Thyroid gland (tissue), 4 donors: ENCODE results near the gene MYADML2. TPM values are rescaled to one million over a fixed set of nuclear protein-coding genes. Genes with fewer than 3 reads are reported as not detected.

Source experiments
- DNase-seq, 2 donors: peaks; one replicate each; pipeline ENCODE4 v3.0.0-alpha.2; 2019
- H3K27ac ChIP-seq, 3 donors: fragments of 200-600 bp; sonication (generic); 1 replicate in 2 of 3; 2 replicates in 1 of 3; pipeline ENCODE4 v1.5.1; 2016 to 2019; ENCODE audit warnings: mild to moderate bottlenecking in 1 of 3, moderate library complexity in 1 of 3
- H3K27me3 ChIP-seq: fragments of 200-600 bp; sonication (generic); one replicate; pipeline ENCODE4 v1.5.1; 2019
- H3K36me3 ChIP-seq, 2 donors: fragments of 200-600 bp; sonication (generic); one replicate each; pipeline ENCODE4 v1.5.1; 2016 to 2019
- H3K4me1 ChIP-seq, 2 donors: fragments of 200-600 bp; sonication (generic); one replicate each; pipeline ENCODE4 v1.5.1; 2017 to 2019
- H3K4me3 ChIP-seq, 3 donors: fragments of 200-600 bp; sonication (generic); replicated peaks in 1 of 3; 1 replicate in 2 of 3; 2 replicates in 1 of 3; pipeline ENCODE4 v1.5.1; 2016; ENCODE audit warnings: mild to moderate bottlenecking in 1 of 3
- H3K9me3 ChIP-seq: fragments of 200-600 bp; sonication (generic); one replicate; pipeline ENCODE4 v1.5.1; 2017
- POLR2A ChIP-seq, 2 donors: fragments of 450-650 bp; IDR thresholded peaks; one replicate each; pipeline ENCODE4 v1.6.1; 2017; ENCODE audit warnings: antibody characterized with exemption in 2 of 2, mild to moderate bottlenecking in 2 of 2, moderate library complexity in 1 of 2
- WGBS, 2 donors: methylation state at CpG; one replicate each; pipeline ENCODE4 v1.1.5; 2017; 5-methylcytosine and 5-hydroxymethylcytosine counted together
- intact Hi-C: fragments of 100-400 bp; cut with DNase I; formaldehyde crosslinking; loops from one replicate; pipeline ENCODE4 v1.15.1; 2023
- total RNA-seq, 4 donors: library from RNA; depleted of rRNA; stranded (reverse); fragments of >200 nt; gene quantifications; one replicate each; pipeline ENCODE4 v1.2.3, GENCODE V29; 2016
- TF ChIP-seq, protein P1 (sequence below), 6 experiments: fragments of 200-600 bp in 3 of 6; fragments of 450-650 bp in 3 of 6; sonication (generic) in 3 of 6; IDR thresholded peaks; one replicate each; pipeline ENCODE4 v1.5.1; 2016 to 2019; ENCODE audit warnings: antibody characterized with exemption in 6 of 6, mild to moderate bottlenecking in 2 of 6, inconsistent platforms in 1 of 6, moderate library complexity in 1 of 6

Gene MYADML2
- total RNA-seq, 4 donors from 2014 or later, result not detected

DNA sequence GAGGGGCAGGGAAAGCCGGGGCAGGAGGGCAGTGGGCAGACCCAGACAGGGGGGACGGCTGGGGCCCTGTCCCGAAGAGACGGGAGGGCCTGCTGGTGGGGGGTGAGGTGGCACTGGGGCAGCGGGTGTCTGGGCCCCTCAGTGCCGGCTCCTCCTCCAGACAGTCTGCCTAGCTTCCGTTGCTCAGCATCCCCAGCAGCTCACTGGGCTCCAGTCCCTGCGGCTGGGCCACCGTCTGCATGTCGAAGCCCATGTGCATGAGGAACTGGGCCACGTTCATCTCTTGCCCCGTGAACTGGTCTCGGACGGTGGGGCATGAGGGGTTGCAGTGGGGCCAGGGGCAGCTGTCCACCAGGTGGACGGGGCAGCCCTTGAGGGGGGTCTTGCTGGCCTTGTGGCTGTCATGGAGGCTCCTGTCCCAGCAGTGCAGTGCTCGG is 5.8 kb upstream of the MYADML2 start:
- Histone ChIP-seq H3K27me3 (no peaks in the 10 kb centered on the region), H3K4me1 (no peaks in the 10 kb centered on the region), H3K27ac (no peak overlapping the region), H3K36me3 (no peaks in the 10 kb centered on the region), H3K9me3 (no peaks in the 10 kb centered on the region), H3K4me3 (no peak overlapping the region)
- WGBS, 2 donors, result 74 to 78% methylated on average over 15 to 16 of the region's 16 CpGs
- no peak for DNase-seq
- TF ChIP-seq, protein P1, sequence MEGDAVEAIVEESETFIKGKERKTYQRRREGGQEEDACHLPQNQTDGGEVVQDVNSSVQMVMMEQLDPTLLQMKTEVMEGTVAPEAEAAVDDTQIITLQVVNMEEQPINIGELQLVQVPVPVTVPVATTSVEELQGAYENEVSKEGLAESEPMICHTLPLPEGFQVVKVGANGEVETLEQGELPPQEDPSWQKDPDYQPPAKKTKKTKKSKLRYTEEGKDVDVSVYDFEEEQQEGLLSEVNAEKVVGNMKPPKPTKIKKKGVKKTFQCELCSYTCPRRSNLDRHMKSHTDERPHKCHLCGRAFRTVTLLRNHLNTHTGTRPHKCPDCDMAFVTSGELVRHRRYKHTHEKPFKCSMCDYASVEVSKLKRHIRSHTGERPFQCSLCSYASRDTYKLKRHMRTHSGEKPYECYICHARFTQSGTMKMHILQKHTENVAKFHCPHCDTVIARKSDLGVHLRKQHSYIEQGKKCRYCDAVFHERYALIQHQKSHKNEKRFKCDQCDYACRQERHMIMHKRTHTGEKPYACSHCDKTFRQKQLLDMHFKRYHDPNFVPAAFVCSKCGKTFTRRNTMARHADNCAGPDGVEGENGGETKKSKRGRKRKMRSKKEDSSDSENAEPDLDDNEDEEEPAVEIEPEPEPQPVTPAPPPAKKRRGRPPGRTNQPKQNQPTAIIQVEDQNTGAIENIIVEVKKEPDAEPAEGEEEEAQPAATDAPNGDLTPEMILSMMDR (IDR thresholded peaks at IDR 0.05), result no peak
- TF ChIP-seq POLR2A (IDR thresholded peaks at IDR 0.05), result no peak
- intact Hi-C loops, result no loop called here

DNA sequence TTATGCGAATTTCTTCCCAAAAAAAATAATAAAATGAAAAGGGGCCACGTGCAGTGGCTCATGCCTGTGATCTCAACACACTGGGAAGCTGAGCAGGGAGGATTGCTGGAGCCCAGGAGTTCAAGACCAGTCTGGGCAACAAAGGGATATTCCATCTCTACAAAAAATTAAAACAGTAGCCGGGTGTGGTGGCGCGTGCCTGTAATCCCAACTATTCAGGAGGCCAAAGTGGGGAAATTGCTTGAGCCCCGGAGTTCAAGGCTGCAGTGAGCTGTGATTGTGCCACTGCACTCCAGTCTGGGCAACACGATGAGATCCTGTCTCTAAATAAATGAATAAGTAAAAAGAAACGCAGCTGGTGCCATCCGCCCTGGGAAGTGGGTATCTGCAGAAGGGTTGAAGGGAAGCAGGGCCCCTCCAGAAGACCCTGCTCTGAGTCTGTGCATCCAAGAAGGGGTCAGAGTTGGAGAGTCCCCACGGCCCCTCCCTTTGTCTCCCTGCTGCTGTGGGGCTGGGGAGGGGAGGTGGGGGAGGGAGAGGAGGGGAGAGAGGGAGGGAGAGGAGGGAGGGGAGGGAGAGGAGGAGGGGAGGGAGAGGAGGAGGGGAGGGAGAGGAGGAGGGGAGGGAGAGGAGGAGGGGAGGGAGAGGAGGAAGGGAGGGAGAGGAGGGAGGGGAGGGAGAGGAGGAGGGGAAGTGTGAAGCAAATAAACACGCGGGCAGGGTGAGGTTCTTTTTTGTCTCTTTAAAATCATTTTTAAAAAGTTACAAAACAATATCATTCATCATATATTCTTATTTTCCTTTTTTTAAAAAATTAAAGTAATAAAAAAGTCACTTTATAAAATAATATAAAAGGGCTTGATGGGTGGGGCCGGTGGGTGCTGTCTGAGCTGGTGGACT is 5.0 kb upstream of the MYADML2 start:
- DNase-seq, result no peak
- no peaks in the 10 kb centered on the region for H3K9me3 ChIP-seq
- H3K4me3 ChIP-seq, result no peak overlapping the region
- TF ChIP-seq POLR2A (IDR thresholded peaks at IDR 0.05), result no peak
- TF ChIP-seq, protein P1 (IDR thresholded peaks at IDR 0.05), result no peak
- WGBS, 2 donors, result 61% methylated on average over 13 of the region's 13 CpGs
- intact Hi-C loops, result no loop called here
- H3K4me1 ChIP-seq, result no peaks in the 10 kb centered on the region
- H3K27me3 ChIP-seq, result no peaks in the 10 kb centered on the region
- H3K27ac ChIP-seq, result no peak overlapping the region
- no peaks in the 10 kb centered on the region for H3K36me3 ChIP-seq

DNA sequence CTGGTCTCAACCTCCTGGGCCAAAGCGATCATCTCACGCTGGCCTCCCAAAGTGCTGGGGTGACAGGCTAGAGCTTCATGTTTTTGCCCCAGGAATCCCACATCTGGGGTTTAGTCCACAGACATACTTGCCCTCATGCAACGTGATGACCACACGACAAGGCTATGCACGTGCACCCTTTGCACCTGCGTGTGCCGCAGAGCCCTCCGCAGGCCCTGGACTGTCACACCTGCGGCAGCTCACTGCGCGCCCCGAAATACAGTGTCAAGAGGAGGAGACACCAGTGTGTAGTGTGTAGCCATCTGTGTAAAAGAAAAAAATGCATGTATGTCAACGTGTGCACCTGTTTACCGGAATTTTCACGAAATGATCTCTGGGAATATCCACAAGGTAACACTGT is 3.5 kb upstream of the MYADML2 start:
- 83 to 84% methylated on average over 15 of the region's 15 CpGs for WGBS, 2 donors
- no peak overlapping the region for H3K4me3 ChIP-seq

DNA sequence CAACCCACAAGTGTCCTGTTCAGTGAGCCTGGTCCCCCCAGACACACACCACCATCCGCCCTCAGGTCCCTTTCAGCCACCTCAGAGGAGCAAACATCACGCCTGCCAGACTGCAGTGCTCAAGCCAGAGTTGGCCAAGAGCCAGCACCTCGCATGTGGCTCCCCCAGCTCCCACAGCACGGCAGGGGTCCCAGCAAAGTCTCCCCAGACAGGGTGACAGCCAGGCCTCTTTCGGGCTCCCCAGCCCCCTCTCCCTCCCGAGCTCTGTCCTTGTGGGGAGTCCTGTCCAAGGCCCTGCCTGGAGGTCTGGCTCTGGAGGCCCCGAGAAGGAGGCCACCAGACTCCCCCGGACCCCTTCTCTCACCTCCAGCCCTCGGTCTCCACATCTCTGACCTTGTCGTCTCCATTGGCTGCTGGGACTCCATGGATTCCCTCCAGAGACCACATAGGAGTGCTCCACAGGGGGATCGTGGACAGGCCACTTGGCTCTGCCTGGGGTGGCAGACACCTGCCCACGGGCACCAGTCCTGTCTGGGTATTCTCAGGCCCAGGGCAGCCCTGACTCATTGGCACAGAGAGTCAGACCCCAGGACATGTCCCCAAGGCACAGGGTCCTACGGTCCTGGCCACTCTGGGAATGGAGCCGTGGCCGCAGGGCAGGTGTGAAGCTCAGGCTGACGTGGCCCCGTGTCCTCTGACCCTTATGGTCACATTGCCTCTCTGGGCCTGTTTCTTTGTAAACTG is 1.8 kb upstream of the MYADML2 start:
- no peak for TF ChIP-seq POLR2A (IDR thresholded peaks at IDR 0.05)
- TF ChIP-seq, protein P1 (IDR thresholded peaks at IDR 0.05), result no peak
- intact Hi-C loops, result no loop called here

More for the DNA sequence above, 3.5 kb upstream of the MYADML2 start:
- no peaks in the 10 kb centered on the region for H3K4me1 ChIP-seq
- H3K27ac ChIP-seq, result no peak overlapping the region
- intact Hi-C loops, result no loop called here
- H3K27me3 ChIP-seq, result no peaks in the 10 kb centered on the region
- DNase-seq, result no peak
- no peaks in the 10 kb centered on the region for H3K36me3 ChIP-seq
- TF ChIP-seq, protein P1 (IDR thresholded peaks at IDR 0.05), result no peak
- TF ChIP-seq POLR2A (IDR thresholded peaks at IDR 0.05), result no peak
- no peaks in the 10 kb centered on the region for H3K9me3 ChIP-seq

DNA sequence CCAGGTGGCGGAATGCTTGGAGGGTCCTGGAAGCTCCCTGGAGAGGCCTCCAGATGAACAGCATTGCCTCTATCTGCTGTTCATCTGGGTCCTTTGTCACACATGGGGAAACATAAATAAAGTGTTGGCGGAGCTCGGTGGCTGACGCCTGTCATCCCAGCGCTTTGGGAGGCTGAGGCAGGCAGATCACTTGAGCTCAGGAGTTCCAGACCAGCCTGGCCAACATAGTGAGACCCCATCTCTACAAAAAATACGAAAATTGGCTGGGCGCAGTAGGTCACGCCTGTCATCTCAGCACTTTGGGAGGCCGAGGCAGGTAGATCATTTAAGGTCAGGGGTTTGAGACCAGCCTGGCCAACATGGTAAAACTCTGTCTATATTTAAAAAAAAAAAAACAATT is 2.2 kb downstream of the MYADML2 start:
- intact Hi-C loops, result no loop called here
- Histone ChIP-seq H3K27ac (no peak overlapping the region), H3K36me3 (no peaks in the 10 kb centered on the region), H3K27me3 (no peaks in the 10 kb centered on the region), H3K9me3 (no peaks in the 10 kb centered on the region), H3K4me3 (no peak overlapping the region), H3K4me1 (no peaks in the 10 kb centered on the region)
- no peak for TF ChIP-seq POLR2A (IDR thresholded peaks at IDR 0.05)
- TF ChIP-seq, protein P1 (IDR thresholded peaks at IDR 0.05), result no peak
- WGBS, 2 donors, result 82% methylated on average over 9 of the region's 9 CpGs
- no peak for DNase-seq

More for the DNA sequence above, 1.8 kb upstream of the MYADML2 start:
- WGBS, 2 donors, result 77 to 85% methylated on average over 12 to 15 of the region's 17 CpGs
- Histone ChIP-seq H3K4me1 (no peaks in the 10 kb centered on the region), H3K27ac (no peak overlapping the region), H3K36me3 (no peaks in the 10 kb centered on the region), H3K9me3 (no peaks in the 10 kb centered on the region), H3K4me3 (no peak overlapping the region), H3K27me3 (no peaks in the 10 kb centered on the region)
- DNase-seq, result no peak
